HFF-Myc (cell line): Measurements from ENCODE around the gene ZNF521.

Experiments used
- DNase-seq: peaks from one replicate; pipeline ENCODE4 v3.0.0-alpha.2; 2011; ENCODE audit warnings: low read depth; ENCODE audit errors: extremely low read depth
- H3K4me3 ChIP-seq: replicated peaks from 2 replicates; pipeline ENCODE4 v1.5.1; 2011; ENCODE audit warnings: low read depth, mild to moderate bottlenecking, control low read depth, low read length
- TF ChIP-seq, protein P1 (sequence below): IDR thresholded peaks from 2 replicates; pipeline ENCODE4 v1.5.1; 2012; ENCODE audit warnings: mild to moderate bottlenecking, low read depth, low read length, control low read depth; ENCODE audit errors: missing control alignments

ZNF521 gene

DNA sequence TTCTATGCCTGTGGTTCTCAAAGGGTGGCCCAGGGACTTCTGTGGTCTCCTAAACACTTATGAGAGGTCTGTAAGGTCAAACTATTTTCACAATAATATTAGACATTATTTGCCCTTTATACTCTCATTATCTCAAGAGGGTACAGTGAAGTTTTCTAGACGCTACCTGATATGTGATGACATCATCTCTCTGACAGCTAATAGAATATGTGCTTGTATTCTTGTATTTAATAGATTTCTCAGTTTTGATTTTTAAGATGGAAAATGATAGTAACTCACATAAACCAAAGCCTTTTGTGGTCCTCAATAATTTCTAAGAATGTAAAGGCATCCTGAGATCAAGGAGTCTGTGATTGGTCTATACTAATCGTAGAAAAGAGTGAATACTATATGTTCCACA, 265.1 kb downstream of the ZNF521 start:
- DNase-seq, result no peak
- H3K4me3 ChIP-seq, result no peak overlapping the region
- TF ChIP-seq, protein P1, sequence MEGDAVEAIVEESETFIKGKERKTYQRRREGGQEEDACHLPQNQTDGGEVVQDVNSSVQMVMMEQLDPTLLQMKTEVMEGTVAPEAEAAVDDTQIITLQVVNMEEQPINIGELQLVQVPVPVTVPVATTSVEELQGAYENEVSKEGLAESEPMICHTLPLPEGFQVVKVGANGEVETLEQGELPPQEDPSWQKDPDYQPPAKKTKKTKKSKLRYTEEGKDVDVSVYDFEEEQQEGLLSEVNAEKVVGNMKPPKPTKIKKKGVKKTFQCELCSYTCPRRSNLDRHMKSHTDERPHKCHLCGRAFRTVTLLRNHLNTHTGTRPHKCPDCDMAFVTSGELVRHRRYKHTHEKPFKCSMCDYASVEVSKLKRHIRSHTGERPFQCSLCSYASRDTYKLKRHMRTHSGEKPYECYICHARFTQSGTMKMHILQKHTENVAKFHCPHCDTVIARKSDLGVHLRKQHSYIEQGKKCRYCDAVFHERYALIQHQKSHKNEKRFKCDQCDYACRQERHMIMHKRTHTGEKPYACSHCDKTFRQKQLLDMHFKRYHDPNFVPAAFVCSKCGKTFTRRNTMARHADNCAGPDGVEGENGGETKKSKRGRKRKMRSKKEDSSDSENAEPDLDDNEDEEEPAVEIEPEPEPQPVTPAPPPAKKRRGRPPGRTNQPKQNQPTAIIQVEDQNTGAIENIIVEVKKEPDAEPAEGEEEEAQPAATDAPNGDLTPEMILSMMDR, result no peak

DNA sequence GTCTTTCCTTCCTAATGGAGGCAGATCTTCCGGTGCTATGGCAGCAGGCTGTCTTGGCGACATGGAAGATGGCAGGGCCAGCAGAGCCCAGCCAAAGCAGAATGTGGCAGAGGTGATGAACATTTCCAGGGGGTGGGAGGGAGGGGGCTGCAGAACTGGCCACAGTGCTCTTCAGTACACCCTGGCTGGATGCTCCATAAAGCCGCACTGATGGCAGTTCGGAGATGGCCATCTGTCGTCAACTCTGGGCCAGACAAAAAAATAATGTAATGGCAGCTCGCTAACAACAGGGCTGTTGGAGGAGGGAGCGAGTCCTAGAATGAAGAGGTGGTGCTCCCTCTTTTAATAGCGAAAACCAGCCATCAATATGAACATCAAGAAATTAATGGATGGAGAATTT, 271.0 kb downstream of the ZNF521 start:
- no peak overlapping the region for H3K4me3 ChIP-seq
- TF ChIP-seq, protein P1, result no peak
- no peak for DNase-seq

DNA sequence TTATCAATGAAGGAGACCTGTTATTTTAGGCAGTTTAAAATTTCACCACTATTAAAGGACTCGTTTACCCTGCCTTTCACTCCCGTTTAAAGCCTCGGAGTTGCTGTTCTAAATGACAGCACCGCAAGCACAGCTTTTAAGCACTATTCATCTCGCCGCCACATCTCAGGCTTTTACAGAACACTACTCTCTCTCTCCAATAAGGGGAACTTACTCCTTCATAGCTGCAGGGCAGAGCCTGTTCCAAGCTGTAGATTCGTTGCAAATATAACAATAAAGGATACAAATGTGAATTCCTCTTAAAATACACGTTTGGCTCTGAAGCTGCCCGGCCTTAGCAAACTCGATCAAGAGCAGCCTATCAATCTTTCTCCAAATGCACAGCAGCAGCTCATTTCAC, 271.8 kb downstream of the ZNF521 start:
- TF ChIP-seq, protein P1, result no peak
- no peak overlapping the region for H3K4me3 ChIP-seq
- DNase-seq, result no peak

DNA sequence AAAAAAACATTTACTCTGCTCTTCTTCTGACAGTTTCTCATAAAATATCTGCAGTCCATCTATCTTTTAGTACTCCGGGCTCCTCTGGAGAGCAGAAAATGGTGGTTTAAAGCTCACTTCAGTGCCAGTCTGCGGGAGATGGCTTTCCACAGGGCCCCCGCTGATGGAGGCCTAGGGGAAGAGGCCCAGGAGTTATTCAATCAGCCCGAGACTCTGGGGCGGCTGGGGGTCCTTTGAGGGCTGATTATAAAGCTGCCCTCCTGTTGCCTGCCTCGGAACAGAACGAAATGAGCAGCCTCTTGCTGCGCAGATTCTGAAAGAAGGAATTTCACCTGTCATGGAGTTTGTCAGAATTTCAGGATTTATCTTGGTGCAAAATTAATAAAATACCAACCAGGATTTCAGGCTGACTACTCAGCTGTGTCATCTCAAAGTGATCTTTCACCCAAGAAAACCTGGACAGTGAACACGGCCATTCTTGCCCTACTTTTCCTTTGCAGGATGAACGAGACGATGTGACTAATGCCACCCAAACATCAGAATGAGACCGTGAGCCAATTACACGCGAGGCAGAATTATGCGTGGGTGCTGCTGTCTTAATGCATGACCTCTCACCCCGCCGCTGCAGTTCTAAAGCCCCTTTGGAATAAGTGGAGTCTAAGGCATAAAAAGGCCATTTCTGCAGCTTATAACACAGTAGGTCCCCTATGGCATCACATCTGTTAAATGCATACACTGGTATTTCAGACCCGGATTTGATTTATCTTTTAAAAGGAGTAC, 273.8 kb downstream of the ZNF521 start:
- H3K4me3 ChIP-seq, result no peak overlapping the region
- no peak for DNase-seq
- TF ChIP-seq, protein P1, result no peak

DNA sequence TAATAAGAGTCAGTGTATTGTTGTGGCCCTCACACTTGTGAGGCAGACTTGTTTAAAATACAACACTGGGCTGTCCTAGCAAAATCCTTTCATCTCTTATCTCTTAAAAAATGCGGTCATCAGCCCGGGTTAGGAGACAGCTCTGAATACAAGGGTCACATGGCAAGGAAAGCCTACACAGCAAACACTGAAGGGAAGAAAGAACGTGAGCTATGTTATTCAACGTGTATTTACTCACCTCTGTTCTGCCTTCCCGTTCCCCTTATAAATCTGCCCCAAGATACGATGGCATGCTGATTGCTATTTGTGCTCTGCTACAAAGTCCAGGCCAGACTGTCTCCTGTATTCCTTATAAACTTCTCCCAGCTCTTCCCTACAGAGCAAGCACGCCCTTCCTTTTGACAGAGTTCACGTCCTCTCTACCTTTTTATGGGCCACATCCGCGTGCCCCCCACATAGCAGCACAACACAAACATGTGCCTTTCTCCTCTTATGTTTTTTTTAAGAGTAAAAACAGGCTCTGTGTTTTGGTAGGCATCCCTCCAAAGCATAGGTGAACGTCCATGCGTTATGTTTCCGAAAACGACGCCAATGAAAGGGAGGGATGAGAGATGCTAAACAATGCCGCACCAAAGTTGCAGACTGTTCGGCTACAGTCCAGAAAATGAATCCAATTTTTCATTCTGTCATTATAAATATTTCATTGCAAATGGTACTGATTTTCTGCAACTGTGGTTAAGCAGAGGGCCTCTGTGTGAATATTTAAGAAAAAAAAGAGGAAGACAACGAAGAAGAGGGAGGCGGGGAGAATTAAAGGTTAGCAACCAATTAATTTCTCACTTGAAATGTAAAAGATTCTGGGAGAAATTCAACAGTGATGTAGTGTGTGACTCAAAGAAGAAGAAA, 274.7 kb downstream of the ZNF521 start:
- TF ChIP-seq, protein P1, result no peak
- DNase-seq, result no peak
- no peak overlapping the region for H3K4me3 ChIP-seq

DNA sequence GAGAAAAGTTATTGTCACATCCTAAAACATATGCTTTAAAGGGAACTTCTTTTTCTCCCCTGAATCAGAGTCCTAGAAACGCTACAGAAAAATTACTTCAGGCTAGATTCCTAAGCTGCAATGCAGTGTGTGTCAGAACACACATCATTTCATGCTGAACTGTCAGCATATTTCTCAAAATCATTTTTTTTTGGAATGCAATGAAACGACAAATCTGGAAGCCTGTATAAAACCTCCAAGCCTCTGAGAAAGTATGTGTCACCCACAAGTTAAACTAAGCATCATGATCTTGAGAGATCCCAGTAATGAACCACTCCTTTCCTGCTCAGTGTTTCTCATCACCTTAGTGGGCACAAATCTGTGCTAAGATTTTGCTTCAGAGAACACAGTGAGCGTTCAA, 276.2 kb downstream of the ZNF521 start:
- TF ChIP-seq, protein P1, result no peak
- no peak overlapping the region for H3K4me3 ChIP-seq
- DNase-seq, result no peak
